Measurements from ENCODE around the gene KIF22.

Gene KIF22

DNA sequence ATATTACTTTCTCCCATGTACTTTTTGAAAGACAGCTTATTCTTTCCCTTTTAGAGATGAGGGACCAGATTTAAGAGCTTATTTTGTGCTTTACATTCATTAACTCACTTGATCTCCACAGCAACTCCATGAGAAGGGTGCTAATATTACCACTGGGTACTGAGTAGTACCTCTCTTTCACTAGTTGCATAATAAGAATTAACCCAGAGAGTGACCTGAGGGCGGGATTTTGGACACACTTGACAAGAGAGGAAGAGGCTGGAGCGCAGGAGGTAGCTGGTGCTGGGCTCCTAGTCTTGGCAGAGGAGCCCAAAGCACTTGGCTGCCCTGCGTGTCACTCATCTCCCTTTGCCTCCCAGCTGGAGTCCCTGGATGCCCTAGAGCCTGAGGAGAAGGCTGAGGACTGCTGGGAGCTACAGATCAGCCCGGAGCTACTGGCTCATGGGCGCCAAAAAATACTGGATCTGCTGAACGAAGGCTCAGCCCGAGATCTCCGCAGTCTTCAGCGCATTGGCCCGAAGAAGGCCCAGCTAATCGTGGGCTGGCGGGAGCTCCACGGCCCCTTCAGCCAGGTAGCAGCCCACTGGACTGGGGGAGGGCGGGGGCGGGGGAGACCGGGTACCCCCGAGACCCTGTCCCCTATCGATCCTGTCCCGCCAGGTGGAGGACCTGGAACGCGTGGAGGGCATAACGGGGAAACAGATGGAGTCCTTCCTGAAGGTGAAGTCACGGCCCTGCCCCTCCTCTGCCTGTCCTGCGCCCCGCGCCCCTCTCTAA, 14.1 kb downstream of the KIF22 start:
- DNase-seq, result peak; percentile 8

DNA sequence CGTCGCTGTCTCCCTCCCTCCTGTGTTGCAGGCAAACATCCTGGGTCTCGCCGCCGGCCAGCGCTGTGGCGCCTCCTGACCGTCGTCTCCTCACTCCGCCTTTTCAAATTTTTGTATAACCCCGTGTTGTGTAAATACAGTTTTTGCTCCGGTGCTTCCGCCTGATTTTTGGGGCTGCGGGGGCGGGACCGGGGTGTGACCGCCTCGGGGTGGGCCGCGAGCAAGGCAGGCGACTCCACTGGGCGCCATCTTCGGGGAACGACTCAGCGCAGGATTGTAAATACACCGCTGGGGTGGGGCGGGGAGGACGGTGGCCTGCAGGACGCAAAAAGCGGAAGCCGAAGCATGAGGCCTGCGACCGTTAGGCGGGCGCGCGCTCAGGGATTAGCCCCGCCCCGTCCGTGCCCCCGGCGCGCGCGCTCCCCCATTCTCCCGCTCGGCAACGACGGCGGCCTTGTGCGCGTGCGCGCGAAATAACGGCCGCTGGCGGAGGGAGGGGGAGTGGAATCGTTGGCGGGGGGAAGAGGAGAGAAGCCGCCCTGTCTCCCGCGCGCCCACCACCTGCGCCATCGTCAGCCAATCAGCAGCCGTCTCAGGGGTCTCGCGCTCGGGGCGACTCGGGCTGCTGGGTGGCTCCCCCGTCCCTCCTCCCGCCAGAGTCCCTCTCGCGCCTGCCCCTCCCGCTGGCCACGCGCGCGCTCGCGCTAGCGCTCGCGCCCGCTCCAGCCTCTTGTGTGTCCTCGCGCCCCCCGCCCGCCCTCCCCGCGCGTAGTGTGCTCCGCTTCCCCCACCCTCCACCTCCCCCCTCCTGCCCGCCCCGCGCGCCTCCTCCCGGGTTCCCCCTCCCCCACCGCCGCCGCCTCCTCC, 14.9 kb downstream of the KIF22 start:
- peak; percentile 98 for DNase-seq

DNA sequence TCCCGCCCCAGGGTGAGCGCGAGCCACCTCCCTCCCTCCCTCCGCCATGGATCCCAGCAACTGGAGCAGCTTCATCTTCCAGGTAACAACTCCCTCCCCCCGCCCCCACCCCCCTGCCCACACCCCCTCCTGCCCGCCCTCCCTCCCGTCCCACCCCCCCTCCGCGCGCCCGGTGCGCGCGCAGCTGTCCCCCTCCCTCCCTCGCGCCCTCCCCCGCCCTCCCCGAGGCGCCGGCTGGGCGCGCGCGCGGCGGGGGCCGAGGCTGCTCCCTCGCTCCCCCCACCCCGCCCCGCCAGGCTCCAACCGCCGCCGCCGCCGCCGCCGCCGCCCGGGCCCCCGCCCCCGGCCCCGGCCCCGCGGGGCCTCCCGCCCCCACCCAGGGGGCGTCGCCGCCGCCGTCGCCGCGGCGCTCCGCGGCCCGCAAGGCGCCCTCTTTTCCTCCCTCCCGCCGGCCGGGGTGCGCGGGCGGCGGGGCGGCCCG, 15.6 kb downstream of the KIF22 start, which contains the start of gene MAZ:
Gene MAZ, plus strand, starts transcription at position 431 of the 481 bp plus-strand sequence. CDS start 173 bp downstream, outside the sequence.
- peak; percentile 84 for DNase-seq

DNA sequence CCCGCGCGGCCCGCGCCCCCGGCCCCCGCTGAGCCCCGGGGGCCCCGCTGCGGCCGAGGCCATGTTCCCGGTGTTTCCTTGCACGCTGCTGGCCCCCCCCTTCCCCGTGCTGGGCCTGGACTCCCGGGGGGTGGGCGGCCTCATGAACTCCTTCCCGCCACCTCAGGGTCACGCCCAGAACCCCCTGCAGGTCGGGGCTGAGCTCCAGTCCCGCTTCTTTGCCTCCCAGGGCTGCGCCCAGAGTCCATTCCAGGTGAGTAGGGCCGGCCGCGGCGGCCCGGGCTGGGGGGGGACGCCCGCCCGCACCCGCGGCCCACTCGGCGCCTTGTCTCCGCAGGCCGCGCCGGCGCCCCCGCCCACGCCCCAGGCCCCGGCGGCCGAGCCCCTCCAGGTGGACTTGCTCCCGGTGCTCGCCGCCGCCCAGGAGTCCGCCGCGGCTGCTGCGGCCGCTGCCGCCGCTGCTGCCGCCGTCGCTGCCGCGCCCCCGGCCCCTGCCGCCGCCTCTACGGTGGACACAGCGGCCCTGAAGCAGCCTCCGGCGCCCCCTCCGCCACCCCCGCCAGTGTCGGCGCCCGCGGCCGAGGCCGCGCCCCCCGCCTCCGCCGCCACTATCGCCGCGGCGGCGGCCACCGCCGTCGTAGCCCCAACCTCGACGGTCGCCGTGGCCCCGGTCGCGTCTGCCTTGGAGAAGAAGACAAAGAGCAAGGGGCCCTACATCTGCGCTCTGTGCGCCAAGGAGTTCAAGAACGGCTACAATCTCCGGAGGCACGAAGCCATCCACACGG, 16.3 kb downstream of the KIF22 start:
- DNase-seq, result peak; percentile 48

DNA sequence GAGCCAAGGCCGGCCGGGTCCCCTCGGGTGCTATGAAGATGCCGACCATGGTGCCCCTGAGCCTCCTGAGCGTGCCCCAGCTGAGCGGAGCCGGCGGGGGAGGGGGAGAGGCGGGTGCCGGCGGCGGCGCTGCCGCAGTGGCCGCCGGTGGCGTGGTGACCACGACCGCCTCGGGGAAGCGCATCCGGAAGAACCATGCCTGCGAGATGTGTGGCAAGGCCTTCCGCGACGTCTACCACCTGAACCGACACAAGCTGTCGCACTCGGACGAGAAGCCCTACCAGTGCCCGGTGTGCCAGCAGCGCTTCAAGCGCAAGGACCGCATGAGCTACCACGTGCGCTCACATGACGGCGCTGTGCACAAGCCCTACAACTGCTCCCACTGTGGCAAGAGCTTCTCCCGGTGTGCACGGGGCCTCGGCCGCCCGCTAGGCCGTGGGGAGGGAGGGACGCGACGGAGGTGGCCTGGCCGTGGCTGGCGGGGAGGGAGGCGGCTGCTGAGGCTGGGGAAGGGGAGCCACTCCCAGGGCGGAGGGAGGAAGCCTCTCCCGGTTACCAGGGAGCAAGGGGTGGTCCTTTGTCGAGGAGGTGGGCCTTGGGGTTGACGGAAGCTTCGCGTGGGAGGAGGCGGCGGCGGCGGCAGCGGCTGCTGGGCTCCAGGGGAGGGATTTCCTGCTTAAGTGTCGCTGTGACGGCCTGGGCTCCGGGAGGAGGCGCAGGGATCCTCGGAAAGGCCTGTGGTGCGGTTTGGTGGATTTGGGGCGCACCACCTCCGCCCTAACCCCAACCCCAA, 17.1 kb downstream of the KIF22 start:
- DNase-seq, result peak; percentile 90

DNA sequence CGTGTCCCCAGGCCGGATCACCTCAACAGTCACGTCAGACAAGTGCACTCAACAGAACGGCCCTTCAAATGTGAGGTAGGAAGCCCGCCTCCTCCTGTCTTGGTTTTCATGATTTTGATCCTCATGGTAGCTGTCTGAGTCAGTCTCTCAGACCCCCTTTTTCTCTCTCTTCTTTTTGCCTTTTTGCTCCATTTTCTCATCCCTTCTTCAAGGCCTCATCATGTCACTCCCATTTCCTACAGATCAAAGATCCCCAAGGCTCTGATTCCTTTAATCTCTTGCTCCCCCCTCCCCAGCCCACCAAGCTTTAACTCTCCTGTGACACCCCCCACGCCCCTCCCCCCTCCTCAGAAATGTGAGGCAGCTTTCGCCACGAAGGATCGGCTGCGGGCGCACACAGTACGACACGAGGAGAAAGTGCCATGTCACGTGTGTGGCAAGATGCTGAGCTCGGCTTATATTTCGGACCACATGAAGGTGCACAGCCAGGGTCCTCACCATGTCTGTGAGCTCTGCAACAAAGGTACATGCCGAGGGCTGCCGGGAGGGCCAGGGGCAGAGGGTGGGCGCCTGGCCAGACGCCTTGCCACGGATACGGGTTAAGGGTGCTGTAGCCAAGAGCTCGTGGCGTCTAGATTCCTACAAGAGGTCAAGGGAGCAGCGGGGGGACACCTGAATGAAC, 17.8 kb downstream of the KIF22 start:
- peak; percentile 47 for DNase-seq

DNA sequence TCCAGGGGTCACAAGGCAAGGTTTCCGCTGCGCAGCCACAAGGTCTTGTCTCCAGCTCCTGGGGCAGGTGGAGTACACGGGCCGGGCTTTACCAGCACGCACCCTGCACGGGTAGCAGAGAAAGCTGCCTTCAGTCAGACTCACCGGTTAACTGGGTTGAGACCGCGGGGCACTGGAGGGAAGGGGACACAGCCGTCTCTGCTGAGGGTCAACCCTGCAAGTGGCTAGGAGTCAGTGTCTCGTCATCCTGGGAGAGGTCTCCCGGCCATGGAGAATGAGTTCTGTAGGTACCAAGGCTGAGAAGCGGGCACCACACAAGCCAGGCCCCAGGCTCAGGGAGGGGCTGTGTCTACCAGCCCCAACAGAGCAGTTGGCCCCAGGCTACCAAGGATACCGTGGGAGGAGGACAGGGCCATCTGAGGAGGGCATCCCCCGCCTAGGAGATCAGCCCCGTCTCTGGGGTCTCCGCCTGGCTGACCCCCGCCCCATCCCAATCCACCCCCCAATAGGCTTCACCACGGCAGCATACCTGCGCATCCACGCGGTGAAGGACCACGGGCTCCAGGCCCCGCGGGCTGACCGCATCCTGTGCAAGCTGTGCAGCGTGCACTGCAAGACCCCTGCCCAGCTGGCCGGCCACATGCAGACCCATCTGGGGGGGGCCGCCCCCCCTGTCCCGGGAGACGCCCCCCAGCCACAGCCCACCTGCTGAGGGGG, 18.6 kb downstream of the KIF22 start:
- no peak for DNase-seq

DNA sequence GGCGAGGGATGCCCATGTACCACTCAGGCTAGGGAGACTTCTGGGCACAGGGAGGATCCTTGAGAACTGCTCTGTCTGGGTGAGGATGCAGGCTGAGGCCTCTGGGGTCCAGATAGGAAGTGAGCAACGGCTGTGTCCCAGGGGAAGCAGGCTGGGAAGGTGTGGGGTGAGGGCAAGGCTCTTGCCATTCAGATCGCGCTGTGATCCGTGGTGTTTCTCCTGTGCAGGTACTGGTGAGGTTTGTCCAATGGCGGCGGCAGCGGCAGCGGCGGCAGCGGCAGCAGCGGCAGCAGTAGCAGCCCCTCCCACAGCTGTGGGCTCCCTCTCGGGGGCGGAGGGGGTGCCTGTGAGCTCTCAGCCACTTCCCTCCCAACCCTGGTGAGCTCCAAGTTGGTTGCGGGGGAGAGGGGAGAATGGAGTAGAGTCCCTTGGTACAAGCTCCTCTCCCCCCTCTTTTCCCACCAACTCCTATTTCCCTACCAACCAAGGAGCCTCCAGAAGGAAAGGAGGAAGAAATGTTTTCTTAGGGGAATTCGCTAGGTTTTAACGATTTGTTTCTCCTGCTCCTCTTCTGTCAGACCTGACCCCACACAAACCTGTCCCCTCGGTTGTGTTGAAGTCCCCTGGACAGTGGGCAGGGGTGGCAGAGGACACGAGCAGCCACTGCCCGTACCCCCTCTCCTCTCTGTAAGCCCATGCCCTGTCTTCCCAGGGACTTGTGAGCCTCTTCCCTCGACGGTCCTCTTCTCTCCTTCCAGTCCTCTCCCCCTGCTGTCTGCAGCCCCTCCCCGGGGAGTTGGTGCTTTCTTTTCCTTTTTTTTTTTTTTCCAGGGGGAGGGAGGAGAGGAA, 19.5 kb downstream of the KIF22 start:
- DNase-seq, result peak; percentile 66

DNA sequence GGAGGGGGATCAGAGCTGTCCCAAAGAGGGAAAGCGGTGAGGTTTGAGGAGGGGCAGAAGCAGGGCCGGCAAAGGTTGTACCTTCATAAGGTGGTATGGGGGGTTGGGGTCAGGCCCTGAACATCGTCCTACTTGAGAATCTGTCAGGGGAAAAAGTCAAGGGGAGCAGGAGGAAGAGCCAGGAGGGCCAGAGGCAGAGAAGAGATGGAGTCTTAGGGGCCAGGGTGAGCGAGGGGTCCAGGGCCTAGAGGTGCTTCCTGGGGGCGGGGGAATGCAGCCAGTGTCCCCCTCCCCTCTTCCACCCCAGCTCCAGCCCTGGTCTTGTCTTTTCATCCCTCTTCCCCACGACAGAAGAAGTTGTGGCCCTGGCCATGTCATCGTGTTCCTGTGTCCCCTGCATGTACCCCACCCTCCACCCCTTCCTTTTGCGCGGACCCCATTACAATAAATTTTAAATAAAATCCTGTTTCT, 20.2 kb downstream of the KIF22 start:
- DNase-seq, result no peak

DNA sequence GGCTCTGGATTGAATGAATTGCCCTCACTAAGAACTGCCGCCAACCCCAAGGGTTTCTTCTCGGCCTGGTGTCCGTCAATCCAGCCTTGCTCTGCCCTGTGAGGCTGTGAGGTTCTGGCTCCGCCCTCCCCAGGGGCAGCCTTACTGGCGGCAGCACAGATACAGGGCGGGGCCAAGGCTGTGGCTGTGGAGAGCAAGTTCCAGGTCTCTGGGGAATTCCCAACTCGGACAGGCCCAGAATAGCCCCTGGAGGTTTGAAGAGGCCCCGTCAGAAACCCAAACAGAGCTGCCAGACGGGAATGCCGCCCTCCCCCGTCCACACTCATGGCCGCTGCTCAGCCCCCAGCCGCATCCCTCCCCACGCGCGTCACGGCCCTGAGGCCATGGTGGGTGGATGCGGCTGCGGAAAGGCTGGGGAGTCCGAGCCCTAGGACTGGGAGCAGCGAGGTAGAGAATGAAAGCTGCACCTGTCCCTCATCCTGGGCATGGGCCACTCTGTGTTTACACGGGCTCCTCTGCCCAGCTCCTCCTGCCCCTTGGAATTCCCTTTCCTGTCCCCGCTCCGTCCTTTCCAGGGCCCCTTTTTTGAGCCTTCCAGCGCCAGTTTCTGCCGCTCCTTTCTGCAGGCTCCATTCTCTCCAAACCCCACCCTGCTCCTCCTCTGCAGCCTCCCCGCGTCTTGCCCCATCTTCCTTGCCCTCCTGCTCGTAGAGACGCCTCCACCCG, 20.8 kb downstream of the KIF22 start:
- peak; percentile 82 for DNase-seq

DNA sequence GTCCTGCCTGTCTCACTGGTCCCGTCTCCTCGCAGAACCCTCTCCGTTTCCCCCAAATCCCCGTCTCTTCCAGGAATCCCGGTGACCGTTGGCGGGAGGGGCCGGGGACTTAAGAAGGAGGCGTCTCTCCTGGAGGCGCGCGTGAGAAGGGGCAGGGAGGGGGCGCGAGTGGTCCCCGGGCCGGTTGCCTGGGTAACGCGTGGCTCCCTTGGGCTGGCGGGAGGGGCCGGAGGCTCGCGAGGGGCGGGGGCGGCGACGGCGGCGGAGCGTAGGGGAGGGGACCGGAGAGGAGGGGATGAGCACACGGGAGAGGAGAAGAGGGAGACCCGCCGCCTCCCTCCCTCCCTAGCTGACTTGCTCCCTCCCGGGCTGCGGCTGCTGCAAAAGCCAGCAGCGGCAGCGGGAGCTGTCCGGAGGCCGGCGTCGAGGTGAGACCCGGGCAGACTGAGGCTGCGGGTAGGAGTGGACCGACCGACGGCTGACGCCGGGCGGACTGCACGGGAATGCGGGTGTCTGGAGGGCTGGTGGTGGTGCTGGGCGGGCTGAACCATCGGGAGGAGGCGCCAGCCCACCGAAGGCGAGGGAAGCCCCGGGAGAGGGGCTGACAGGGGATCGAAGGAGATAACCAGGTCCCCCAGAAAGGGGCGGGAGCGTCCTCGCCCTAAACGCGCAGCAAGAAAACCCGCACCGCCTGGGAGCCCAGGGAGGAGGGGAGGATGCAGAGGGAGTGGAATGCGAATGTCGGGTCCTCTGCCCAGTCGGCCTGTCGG, 21.5 kb downstream of the KIF22 start, which contains the start of gene PRRT2:
Gene PRRT2, plus strand, starts transcription at position 298 of the 770 bp plus-strand sequence. CDS start 862 bp downstream, outside the sequence.
- peak; percentile 66 for DNase-seq

DNA sequence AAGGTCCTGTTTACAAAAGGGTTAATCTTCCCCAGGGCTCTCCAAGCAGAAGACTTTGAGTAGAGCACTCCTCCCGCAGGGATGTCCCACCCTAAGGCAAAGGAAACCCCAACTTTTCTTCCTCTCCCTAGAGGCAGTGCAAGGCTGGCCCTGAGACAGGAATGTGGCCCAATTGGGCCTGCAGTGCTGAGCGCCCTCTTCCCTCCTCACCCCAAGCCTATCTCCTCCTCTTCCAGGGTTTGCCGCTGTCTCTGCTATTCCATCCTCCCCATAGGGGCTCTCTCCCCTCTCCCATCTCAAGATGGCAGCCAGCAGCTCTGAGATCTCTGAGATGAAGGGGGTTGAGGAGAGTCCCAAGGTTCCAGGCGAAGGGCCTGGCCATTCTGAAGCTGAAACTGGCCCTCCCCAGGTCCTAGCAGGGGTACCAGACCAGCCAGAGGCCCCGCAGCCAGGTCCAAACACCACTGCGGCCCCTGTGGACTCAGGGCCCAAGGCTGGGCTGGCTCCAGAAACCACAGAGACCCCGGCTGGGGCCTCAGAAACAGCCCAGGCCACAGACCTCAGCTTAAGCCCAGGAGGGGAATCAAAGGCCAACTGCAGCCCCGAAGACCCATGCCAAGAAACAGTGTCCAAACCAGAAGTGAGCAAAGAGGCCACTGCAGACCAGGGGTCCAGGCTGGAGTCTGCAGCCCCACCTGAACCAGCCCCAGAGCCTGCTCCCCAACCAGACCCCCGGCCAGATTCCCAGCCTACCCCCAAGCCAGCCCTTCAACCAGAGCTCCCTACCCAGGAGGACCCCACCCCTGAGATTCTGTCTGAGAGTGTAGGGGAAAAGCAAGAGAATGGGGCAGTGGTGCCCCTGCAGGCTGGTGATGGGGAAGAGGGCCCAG, 22.4 kb downstream of the KIF22 start:
- no peak for DNase-seq

DNA sequence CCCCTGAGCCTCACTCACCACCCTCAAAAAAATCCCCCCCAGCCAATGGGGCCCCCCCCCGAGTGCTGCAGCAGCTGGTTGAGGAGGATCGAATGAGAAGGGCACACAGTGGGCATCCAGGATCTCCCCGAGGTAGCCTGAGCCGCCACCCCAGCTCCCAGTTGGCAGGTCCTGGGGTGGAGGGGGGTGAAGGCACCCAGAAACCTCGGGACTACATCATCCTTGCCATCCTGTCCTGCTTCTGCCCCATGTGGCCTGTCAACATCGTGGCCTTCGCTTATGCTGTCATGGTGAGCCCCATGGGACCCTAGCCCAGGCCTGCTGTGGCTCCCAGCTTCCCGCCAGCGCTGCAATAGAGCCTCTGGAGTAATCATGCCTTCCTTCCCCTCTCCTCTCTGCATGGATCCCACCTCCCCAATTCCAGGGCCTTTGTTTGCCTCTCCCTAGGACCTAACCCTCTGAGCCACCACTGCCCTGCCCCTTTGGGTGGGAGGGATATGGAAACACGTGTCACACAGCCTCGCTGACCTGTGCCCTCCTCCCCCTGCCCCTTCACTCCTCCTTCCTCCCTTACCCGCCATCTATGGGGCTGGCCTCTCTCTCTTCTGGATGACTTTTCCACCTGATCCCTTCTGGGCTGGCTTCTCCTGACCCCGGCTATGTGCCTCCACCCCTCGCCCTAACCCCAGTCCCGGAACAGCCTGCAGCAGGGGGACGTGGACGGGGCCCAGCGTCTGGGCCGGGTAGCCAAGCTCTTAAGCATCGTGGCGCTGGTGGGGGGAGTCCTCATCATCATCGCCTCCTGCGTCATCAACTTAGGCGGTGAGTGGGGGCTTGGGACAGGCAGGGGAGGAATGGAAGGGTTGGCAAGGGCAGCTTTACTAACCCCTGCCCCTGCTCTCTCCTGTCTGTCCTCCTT, 23.4 kb downstream of the KIF22 start:
- no peak for DNase-seq

DNA sequence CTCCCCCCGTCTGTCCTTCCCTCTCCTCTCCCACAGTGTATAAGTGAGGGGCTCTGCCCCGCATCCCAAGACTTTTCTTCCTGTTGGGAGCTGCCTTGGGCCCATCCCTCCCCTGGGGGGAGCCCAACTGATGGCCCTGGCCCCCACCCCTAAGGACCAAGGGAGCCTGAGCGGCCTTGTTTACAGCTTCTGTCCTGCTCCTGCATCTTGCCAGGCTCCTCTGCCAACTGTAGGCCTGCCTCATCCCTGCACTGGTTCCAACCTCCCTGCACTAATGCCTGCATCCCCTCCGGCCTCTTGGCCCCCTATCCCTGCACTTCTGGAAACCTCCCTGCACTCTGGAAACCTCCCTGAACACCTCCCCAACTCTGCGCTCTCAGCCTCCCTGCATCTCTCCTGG, 24.0 kb downstream of the KIF22 start:
- DNase-seq, result no peak

DNA sequence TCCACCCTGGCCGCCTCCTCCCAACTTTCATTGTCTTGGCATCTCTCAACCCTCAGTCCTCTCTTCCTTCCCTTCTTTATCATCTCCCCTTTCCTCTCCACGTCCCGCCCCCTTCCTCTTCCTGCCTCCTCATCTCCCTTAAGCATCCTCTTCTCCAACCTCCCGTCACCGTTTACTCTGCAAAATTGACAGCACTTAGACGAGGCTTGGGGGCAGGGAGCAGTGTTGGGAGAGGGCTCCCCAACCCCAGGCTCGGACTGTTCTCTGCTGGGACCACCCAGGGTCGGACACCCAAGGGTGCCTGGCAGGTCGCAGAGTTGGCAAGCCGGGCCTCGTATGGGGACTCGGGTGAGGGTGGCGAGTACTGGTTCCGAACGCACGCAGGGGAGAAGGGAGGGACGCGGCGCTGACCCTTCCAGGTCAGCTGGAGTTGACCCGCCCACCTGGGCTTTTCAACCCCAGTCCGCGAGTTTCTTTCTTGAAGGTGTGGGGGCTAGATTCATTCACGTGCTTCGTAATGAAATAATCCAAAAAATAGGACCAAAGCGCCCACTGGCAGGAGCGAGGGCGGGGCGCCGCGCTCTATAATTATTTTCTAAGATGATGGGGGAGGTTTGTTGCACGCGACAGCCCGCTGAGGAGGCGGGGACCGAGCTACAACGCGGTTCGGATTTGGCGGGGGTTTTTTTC, 24.6 kb downstream of the KIF22 start:
- DNase-seq, result no peak
